GM12878 (cell line): ENCODE measurements around the gene SYN1. TPM values are rescaled to one million over a fixed set of nuclear protein-coding genes. Genes with fewer than 3 reads are reported as not detected.

ENCODE experiments used
- ATF7 ChIP-seq: fragments of 450-650 bp; IDR thresholded peaks from 2 replicates; pipeline ENCODE4 v1.6.1; 2016; ENCODE audit warnings: low read depth, mild to moderate bottlenecking
- CBFB ChIP-seq: IDR thresholded peaks from 2 replicates; pipeline ENCODE4 v1.6.1; 2016; ENCODE audit warnings: antibody characterized with exemption, low read depth
- CHD1 ChIP-seq: IDR thresholded peaks from 2 replicates; pipeline ENCODE4 v1.6.1; 2012; ENCODE audit warnings: low read depth, low read length, improper control_type of control experiment
- CREM ChIP-seq: IDR thresholded peaks from 2 replicates; pipeline ENCODE4 v1.6.1; 2014; ENCODE audit warnings: antibody characterized with exemption, low read depth
- DPF2 ChIP-seq: fragments of 450-650 bp; IDR thresholded peaks from 2 replicates; pipeline ENCODE4 v1.6.1; 2017; ENCODE audit warnings: mild to moderate bottlenecking
- IKZF1 ChIP-seq: fragments of 450-650 bp; conservative IDR thresholded peaks from 2 replicates; pipeline ENCODE4 v1.6.1; 2017; ENCODE audit warnings: antibody characterized with exemption, mild to moderate bottlenecking
- IRF4 ChIP-seq: IDR thresholded peaks from 2 replicates; pipeline ENCODE4 v1.6.1; 2011; ENCODE audit warnings: low read depth, low read length
- NFYB ChIP-seq: IDR thresholded peaks from 2 replicates; pipeline ENCODE4 v1.6.1; 2011; ENCODE audit warnings: low read depth, mild to moderate bottlenecking, low read length, improper control_type of control experiment, moderate library complexity; ENCODE audit not compliant: insufficient read depth
- NR2C1 ChIP-seq: fragments of 450-650 bp; IDR thresholded peaks from 2 replicates; pipeline ENCODE4 v1.6.1; 2017; ENCODE audit warnings: antibody characterized with exemption, mild to moderate bottlenecking, moderate library complexity
- NR2F1 ChIP-seq: fragments of 450-650 bp; conservative IDR thresholded peaks from 2 replicates; pipeline ENCODE4 v1.6.1; 2017; ENCODE audit warnings: mild to moderate bottlenecking
- PBX3 ChIP-seq: IDR thresholded peaks from 2 replicates; pipeline ENCODE4 v1.6.1; 2011; ENCODE audit warnings: mild to moderate bottlenecking, low read depth, low read length, moderate library complexity; ENCODE audit not compliant: insufficient replicate concordance
- RELB ChIP-seq: fragments of 450-650 bp; IDR thresholded peaks from 2 replicates; pipeline ENCODE4 v1.6.1; 2017; ENCODE audit warnings: low read depth, mild to moderate bottlenecking, moderate library complexity
- REST ChIP-seq: IDR thresholded peaks from 2 replicates; pipeline ENCODE4 v1.6.1; 2012; ENCODE audit warnings: mild to moderate bottlenecking, low read depth, low read length
- SPI1 ChIP-seq: IDR thresholded peaks from 2 replicates; pipeline ENCODE4 v1.6.1; 2011; ENCODE audit warnings: low read depth, mild to moderate bottlenecking, low read length, moderate library complexity, borderline replicate concordance; ENCODE audit not compliant: insufficient read depth
- STAT3 ChIP-seq: IDR thresholded peaks from 2 replicates; pipeline ENCODE4 v1.6.1; 2011; ENCODE audit warnings: low read depth, low read length, improper control_type of control experiment
- TCF12 ChIP-seq: IDR thresholded peaks from 2 replicates; pipeline ENCODE4 v1.6.1; 2011; ENCODE audit warnings: low read depth, mild to moderate bottlenecking, low read length
- ZNF207 ChIP-seq: fragments of 450-650 bp; IDR thresholded peaks from 2 replicates; pipeline ENCODE4 v1.6.1; 2014; ENCODE audit warnings: antibody characterized with exemption, mild to moderate bottlenecking, borderline replicate concordance
- polyA plus RNA-seq, 11 experiments: library from polyadenylated mRNA; depleted of rRNA in 4 of 11; unstranded in 6 of 11; stranded (reverse) in 5 of 11; fragments of >200 nt; fragmentation: Nextera tagmentation in 4 of 11; fragmentation: Illumina TruSeq in 1 of 11; extraction: Ambion mirVana in 4 of 11; extraction: Trizol in 1 of 11; gene quantifications; 1 replicate in 1 of 11; 2 replicates in 10 of 11; pipeline versions ENCODE4 v1.2.1 to v1.2.3, GENCODE V29; 2011 to 2016; ENCODE audit warnings: inconsistent platforms in 2 of 11, missing spikeins in 2 of 11, low read depth in 1 of 11
- total RNA-seq, 4 experiments: library from RNA; depleted of rRNA in 3 of 4; stranded (reverse); fragments of >200 nt in 3 of 4; fragmentation: Illumina TruSeq in 1 of 4; extraction: Trizol in 1 of 4; gene quantifications; 2 replicates each; pipeline versions ENCODE4 v1.2.1 to v1.2.3, GENCODE V29; 2013 to 2021
- TF ChIP-seq, protein P1 (sequence below): IDR thresholded peaks from 2 replicates; pipeline ENCODE4 v1.6.1; 2012; ENCODE audit warnings: low read depth, low read length, improper control_type of control experiment
- TF ChIP-seq, protein P2 (sequence below): fragments of 450-650 bp; formaldehyde crosslinking; IDR thresholded peaks from 2 replicates; pipeline ENCODE4 v1.4.0; 2022; ENCODE audit warnings: mild to moderate bottlenecking, moderate library complexity

The SYN1 gene
- total and polyA plus RNA-seq, 10 of the 15 experiments (the other 5 are each of a cell fraction or from before 2014, with no cell fraction given), result 0.09 to 0.57 (median 0.16) TPM; not detected in 3

GRCh38 chrX:47658684-47659420 lies 39.2 kb upstream of the SYN1 start, which contains the start of gene UXT (continued):
- peak; percentile 84 for TF ChIP-seq RELB
- 0 out of 2 replicates have a peak, but pooled peaks have one; percentile 2 for TF ChIP-seq TCF12
- no peak for TF ChIP-seq ZNF207
- no peak for TF ChIP-seq NR2C1
- peak; percentile 63; the same call in 1 of the 2 replicates for TF ChIP-seq NFYB
- TF ChIP-seq IRF4, result no peak
- peak; percentile 32; the same call in 1 of the 2 replicates for TF ChIP-seq NR2F1
- peak; percentile 88 for TF ChIP-seq PBX3
- no peak; the same call in 1 of the 2 replicates for TF ChIP-seq IKZF1
- peak; percentile 41; the same call in 1 of the 2 replicates for TF ChIP-seq DPF2
- TF ChIP-seq REST, result no peak
- TF ChIP-seq, protein P1, sequence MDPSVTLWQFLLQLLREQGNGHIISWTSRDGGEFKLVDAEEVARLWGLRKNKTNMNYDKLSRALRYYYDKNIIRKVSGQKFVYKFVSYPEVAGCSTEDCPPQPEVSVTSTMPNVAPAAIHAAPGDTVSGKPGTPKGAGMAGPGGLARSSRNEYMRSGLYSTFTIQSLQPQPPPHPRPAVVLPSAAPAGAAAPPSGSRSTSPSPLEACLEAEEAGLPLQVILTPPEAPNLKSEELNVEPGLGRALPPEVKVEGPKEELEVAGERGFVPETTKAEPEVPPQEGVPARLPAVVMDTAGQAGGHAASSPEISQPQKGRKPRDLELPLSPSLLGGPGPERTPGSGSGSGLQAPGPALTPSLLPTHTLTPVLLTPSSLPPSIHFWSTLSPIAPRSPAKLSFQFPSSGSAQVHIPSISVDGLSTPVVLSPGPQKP, result 0 out of 2 replicates have a peak, but pooled peaks have one; percentile 13
- TF ChIP-seq CBFB, result no peak; the same call in 1 of the 2 replicates
- peak; percentile 92 for TF ChIP-seq ATF7
- TF ChIP-seq, protein P2, sequence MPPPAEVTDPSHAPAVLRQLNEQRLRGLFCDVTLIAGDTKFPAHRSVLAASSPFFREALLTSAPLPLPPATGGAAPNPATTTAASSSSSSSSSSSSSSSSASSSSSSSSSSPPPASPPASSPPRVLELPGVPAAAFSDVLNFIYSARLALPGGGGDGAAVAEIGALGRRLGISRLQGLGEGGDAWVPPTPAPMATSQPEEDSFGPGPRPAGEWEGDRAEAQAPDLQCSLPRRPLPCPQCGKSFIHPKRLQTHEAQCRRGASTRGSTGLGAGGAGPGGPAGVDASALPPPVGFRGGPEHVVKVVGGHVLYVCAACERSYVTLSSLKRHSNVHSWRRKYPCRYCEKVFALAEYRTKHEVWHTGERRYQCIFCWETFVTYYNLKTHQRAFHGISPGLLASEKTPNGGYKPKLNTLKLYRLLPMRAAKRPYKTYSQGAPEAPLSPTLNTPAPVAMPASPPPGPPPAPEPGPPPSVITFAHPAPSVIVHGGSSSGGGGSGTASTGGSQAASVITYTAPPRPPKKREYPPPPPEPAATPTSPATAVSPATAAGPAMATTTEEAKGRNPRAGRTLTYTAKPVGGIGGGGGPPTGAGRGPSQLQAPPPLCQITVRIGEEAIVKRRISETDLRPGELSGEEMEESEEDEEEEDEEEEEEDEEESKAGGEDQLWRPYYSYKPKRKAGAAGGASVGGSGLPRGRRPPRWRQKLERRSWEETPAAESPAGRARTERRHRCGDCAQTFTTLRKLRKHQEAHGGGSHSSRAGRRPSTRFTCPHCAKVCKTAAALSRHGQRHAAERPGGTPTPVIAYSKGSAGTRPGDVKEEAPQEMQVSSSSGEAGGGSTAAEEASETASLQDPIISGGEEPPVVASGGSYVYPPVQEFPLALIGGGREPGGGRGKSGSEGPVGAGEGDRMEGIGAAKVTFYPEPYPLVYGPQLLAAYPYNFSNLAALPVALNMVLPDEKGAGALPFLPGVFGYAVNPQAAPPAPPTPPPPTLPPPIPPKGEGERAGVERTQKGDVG, result no peak
- no peak for TF ChIP-seq SPI1
- TF ChIP-seq STAT3, result no peak
- TF ChIP-seq CHD1, result peak; percentile 66; the same call in 1 of the 2 replicates
- TF ChIP-seq CREM, result peak; percentile 98
